Measurements from ENCODE around the gene POLR3B. TPM values are rescaled to one million over a fixed set of nuclear protein-coding genes. Genes with fewer than 3 reads are reported as not detected.

Gene POLR3B
- total RNA-seq, 6 donors from 2014 or later: 7.2 to 14.7 (median 10.6) TPM

GRCh38 chr12:106321139-106321850 is 36.3 kb upstream of the POLR3B start:
- H3K36me3 ChIP-seq: peaks cover 22 to 95% (median 61%) of the 10 kb centered on the region in 4 donors
- 86 to 88% methylated on average over 7 of the region's 7 CpGs for WGBS, 2 donors
- no peak overlapping the region for H3K27ac ChIP-seq
- no peak for ATAC-seq (ENCODE audit: low FRiP score in 2 of 2)
- H3K4me1 ChIP-seq: no peaks in the 10 kb centered on the region
- no peaks in the 10 kb centered on the region for H3K9me3 ChIP-seq
- no peak for TF ChIP-seq EP300 (IDR thresholded peaks at IDR 0.05)
- no peak for TF ChIP-seq POLR2A (IDR thresholded peaks at IDR 0.05)
- TF ChIP-seq, protein P1, sequence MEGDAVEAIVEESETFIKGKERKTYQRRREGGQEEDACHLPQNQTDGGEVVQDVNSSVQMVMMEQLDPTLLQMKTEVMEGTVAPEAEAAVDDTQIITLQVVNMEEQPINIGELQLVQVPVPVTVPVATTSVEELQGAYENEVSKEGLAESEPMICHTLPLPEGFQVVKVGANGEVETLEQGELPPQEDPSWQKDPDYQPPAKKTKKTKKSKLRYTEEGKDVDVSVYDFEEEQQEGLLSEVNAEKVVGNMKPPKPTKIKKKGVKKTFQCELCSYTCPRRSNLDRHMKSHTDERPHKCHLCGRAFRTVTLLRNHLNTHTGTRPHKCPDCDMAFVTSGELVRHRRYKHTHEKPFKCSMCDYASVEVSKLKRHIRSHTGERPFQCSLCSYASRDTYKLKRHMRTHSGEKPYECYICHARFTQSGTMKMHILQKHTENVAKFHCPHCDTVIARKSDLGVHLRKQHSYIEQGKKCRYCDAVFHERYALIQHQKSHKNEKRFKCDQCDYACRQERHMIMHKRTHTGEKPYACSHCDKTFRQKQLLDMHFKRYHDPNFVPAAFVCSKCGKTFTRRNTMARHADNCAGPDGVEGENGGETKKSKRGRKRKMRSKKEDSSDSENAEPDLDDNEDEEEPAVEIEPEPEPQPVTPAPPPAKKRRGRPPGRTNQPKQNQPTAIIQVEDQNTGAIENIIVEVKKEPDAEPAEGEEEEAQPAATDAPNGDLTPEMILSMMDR (IDR thresholded peaks at IDR 0.05): no peak
- no peak for TF ChIP-seq POLR2AphosphoS5 (IDR thresholded peaks at IDR 0.05)
- H3K4me3 ChIP-seq: no peak overlapping the region
- no peak for DNase-seq
- H3K27me3 ChIP-seq: no peaks in the 10 kb centered on the region

GRCh38 chr12:106323537-106323936 is 34.0 kb upstream of the POLR3B start:
- Histone ChIP-seq H3K27ac (no peak overlapping the region), H3K4me1 (no peaks in the 10 kb centered on the region), H3K4me3 (no peak overlapping the region), H3K27me3 (no peaks in the 10 kb centered on the region), H3K9me3 (no peaks in the 10 kb centered on the region), H3K36me3 (peaks cover 18 to 94% (median 55%) of the 10 kb centered on the region in 4 donors)
- WGBS, 2 donors: 98 to 99% methylated on average over 2 of the region's 2 CpGs
- no peak for DNase-seq
- TF ChIP-seq POLR2AphosphoS5 (IDR thresholded peaks at IDR 0.05) (no peak), EP300 (IDR thresholded peaks at IDR 0.05) (no peak), POLR2A (IDR thresholded peaks at IDR 0.05) (no peak)
- TF ChIP-seq, protein P1 (IDR thresholded peaks at IDR 0.05): no peak
- ATAC-seq (ENCODE audit: low FRiP score in 2 of 2): no peak

DNA sequence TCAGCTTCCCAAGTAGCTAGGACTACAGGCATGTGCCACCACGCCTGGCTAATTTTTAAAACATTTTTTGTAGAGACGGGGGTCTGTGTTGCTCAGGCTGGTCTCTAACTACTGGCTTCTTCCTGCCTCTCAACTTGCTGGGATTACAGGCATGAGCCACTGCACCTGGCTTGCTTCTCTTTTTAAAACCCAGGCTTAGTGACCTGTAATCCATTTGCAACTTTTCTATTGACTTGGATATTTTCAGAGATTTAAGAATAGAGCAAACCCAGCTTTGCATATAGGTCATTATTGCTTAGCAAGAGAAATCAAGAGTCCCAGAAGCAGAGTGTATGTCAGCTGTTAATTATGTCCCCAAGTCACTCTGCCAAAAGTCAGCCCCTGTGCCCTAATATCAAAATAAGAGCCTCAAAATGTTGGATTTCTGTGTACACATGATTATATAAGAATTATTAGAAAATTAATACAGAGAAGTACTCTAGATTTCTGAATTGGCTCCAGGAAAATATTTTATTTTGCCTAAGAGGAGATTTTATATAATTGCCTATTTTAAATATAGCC is 30.2 kb upstream of the POLR3B start:
- no peak for ATAC-seq (ENCODE audit: low FRiP score in 2 of 2)

DNA sequence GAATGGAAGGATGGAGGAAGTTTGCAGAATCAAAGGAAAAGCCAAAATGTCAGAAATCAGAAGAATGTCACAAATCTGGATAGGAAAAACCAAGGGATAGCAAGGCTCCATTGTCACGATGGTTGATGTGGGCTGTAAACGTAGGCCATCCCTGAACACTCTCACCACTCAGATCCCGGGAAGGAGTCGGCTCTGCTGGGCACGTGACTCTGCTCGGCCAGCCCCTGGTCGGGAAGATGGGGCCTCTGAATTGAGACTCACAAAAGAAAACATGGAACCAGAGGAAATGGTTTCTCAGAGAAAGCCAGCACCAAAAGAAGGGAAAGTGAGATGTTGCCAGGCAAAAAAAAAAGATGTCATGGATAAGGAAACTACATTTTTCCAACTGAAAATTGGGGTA is 28.8 kb upstream of the POLR3B start:
- Histone ChIP-seq H3K4me1 (peaks cover 0 to 10% (median 2%) of the 10 kb centered on the region in 4 donors), H3K9me3 (no peaks in the 10 kb centered on the region), H3K27ac (no peak overlapping the region), H3K27me3 (no peaks in the 10 kb centered on the region), H3K4me3 (no peak overlapping the region), H3K36me3 (peaks cover 16 to 72% (median 25%) of the 10 kb centered on the region in 4 donors)
- no peak for TF ChIP-seq POLR2AphosphoS5 (IDR thresholded peaks at IDR 0.05)
- no peak for DNase-seq
- WGBS, 2 donors: 83 to 94% methylated on average over 7 of the region's 7 CpGs
- no peak for ATAC-seq (ENCODE audit: low FRiP score in 2 of 2)

More for the DNA sequence above, 30.2 kb upstream of the POLR3B start:
- H3K36me3 ChIP-seq: peaks cover 16 to 81% (median 32%) of the 10 kb centered on the region in 4 donors
- H3K9me3 ChIP-seq: no peaks in the 10 kb centered on the region
- H3K4me1 ChIP-seq: peaks cover 0 to 10% (median 2%) of the 10 kb centered on the region in 4 donors
- no peaks in the 10 kb centered on the region for H3K27me3 ChIP-seq
- 81 to 83% methylated on average over 2 of the region's 2 CpGs for WGBS, 2 donors
- TF ChIP-seq, protein P1 (IDR thresholded peaks at IDR 0.05): no peak
- no peak for TF ChIP-seq EP300 (IDR thresholded peaks at IDR 0.05)
- no peak overlapping the region for H3K27ac ChIP-seq
- H3K4me3 ChIP-seq: no peak overlapping the region
- DNase-seq: no peak

DNA sequence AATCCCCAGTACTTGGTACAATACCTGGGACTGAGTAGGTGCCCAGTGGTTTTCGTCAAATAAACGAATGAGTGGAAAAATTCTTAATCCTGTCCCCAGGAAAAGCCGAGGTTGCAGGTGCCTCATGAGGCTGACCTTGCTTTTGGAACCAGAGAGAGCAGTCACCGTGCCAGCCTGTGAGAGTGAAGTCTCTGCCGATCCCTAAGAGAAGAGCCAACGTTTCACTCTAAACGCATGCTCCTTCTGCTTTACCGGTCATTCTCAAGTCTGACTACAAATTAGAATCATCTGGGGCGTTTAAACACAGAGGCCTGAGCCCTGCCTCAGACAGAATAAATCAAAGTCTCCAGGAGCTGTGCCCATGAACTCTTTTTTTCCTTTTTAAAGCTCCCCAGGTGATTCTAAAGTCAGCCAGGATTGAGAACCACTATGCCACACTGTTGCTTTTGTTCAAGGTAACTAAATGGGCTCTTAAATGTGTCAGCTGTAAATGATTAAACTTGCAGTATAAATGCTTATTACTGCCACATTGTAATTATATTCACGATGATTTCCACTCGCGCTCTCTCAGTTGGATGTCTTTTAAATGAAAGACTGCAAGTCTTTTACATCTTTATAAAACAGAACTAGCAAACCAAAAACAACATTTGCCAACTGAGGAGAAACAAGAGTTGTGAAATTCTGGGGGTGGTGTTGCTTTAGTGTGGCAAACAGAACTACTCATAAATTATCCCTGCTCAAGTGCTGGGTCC is 28.1 kb upstream of the POLR3B start:
- peaks cover 9 to 66% (median 21%) of the 10 kb centered on the region in 4 donors for H3K36me3 ChIP-seq
- H3K4me1 ChIP-seq: peaks cover 0 to 10% (median 2%) of the 10 kb centered on the region in 4 donors
- TF ChIP-seq, protein P1 (IDR thresholded peaks at IDR 0.05): no peak
- TF ChIP-seq EP300 (IDR thresholded peaks at IDR 0.05): no peak
- TF ChIP-seq POLR2AphosphoS5 (IDR thresholded peaks at IDR 0.05): no peak
- TF ChIP-seq POLR2A (IDR thresholded peaks at IDR 0.05): no peak
- no peaks in the 10 kb centered on the region for H3K27me3 ChIP-seq
- H3K4me3 ChIP-seq: no peak overlapping the region
- no peak overlapping the region for H3K27ac ChIP-seq
- ATAC-seq (ENCODE audit: low FRiP score in 2 of 2) (no peak), DNase-seq (no peak)
- H3K9me3 ChIP-seq: no peaks in the 10 kb centered on the region
- 68 to 73% methylated on average over 12 of the region's 12 CpGs for WGBS, 2 donors
